ENCODE data around the gene AMER3. TPM values are rescaled to one million over a fixed set of nuclear protein-coding genes. Genes with fewer than 3 reads are reported as not detected.

The AMER3 gene
- total RNA-seq, 2 donors from 2014 or later = 0.33 to 0.78 TPM

DNA sequence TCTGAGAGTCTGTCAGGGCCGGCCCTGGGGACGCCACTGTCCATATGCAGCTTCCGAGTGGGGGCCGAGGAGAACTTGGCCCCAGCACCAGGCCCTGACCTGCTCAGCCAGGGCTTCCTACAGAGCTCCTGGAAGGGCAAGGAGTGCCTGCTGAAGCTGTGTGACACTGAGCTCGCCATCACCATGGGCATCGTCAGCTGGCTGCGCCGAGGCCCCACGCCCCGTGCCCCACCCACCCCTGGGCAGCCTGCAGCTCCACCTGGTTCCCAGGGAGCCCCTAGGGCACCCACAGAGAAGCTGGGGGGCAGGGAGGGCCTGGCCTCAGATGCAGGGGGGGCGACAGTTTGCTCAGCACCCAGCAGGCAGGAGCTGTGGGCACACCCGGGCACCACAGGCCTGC is 8.1 kb downstream of the AMER3 start:
- ATAC-seq = no peak
- H3K36me3 ChIP-seq (replicated peaks in 1 of 2; ENCODE audit: insufficient read depth in 1 of 2, low read depth in 2 of 2) = no peaks in the 10 kb centered on the region
- intact Hi-C loops (cut with DNase I) = no loop called here
- H3K4me1 ChIP-seq = peaks cover 16% of the 10 kb centered on the region
- TF ChIP-seq, protein P1, sequence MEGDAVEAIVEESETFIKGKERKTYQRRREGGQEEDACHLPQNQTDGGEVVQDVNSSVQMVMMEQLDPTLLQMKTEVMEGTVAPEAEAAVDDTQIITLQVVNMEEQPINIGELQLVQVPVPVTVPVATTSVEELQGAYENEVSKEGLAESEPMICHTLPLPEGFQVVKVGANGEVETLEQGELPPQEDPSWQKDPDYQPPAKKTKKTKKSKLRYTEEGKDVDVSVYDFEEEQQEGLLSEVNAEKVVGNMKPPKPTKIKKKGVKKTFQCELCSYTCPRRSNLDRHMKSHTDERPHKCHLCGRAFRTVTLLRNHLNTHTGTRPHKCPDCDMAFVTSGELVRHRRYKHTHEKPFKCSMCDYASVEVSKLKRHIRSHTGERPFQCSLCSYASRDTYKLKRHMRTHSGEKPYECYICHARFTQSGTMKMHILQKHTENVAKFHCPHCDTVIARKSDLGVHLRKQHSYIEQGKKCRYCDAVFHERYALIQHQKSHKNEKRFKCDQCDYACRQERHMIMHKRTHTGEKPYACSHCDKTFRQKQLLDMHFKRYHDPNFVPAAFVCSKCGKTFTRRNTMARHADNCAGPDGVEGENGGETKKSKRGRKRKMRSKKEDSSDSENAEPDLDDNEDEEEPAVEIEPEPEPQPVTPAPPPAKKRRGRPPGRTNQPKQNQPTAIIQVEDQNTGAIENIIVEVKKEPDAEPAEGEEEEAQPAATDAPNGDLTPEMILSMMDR (IDR thresholded peaks at IDR 0.05) = no peak
- TF ChIP-seq POLR2A (IDR thresholded peaks at IDR 0.05) = no peak
- H3K4me3 ChIP-seq = no peak overlapping the region
- no peaks in the 10 kb centered on the region for H3K27me3 ChIP-seq
- no peaks in the 10 kb centered on the region for H3K9me3 ChIP-seq
- H3K27ac ChIP-seq = no peak overlapping the region
- DNase-seq = no peak
- 85 to 100% methylated on average over 1 to 10 of the region's 12 CpGs for WGBS, 2 donors

DNA sequence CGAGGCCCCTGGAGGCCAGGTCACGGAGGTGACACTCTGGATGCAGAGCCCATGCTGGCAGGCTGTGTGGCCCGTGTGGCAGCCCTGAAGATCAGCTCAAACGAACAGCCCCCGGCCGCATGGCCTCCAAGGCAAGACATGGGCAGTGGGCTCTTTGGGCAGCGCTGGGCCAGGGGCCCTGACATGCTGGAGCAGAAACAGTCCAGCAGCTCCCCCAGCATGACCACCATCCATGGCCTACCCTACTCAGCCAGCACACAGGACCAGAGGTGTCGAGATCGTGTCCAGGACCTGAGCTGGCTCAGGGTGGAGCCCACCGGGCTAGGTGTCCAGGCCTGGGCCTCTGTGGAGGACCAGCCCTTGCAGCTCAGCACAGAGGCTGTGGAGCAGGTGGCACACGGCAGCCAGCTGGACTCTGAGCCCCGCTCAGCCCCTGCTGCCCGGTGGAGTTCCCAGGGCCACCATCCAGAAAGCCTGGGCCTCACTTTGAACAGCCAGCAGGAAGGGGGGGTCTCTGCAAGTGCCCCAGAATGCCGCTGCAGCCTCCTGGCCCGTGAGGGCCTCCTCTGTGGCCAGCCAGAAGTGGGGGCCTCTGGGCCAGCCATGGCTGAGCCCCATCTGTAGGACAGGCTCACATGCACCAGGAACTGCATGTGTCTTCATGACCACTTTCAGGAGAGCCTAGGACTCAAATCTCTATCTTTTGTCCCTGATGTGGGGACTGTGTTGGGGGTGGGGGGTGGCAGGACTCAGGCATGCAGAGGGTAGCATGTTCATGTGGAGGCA is 8.9 kb downstream of the AMER3 start:
- Histone ChIP-seq H3K9me3 (no peaks in the 10 kb centered on the region), H3K36me3 (replicated peaks in 1 of 2; ENCODE audit: insufficient read depth in 1 of 2, low read depth in 2 of 2) (no peaks in the 10 kb centered on the region), H3K4me1 (peaks cover 16% of the 10 kb centered on the region), H3K4me3 (no peak overlapping the region), H3K27me3 (no peaks in the 10 kb centered on the region), H3K27ac (no peak overlapping the region)
- TF ChIP-seq, protein P1 (IDR thresholded peaks at IDR 0.05) = no peak
- no peak for TF ChIP-seq POLR2A (IDR thresholded peaks at IDR 0.05)
- DNase-seq = no peak
- no peak for ATAC-seq
- 90% methylated on average over 11 of the region's 15 CpGs; no CpG with 5 or more reads in 1 of the 2 donors for WGBS, 2 donors
- intact Hi-C loops (cut with DNase I) = no loop called here

DNA sequence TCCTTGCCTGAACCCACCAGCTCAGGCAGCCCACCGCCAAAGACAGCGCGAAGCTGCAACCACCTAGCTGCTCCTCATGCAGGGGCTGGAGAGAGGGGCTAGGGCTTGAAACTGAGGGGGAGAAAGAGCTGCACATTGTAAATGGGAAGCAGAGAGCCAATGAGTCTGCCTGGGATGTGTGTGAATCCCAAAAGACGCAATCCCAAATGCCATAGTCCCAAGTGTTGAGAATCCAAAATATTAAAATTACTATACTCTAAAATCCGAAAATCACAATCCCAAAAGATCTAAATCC is 9.4 kb downstream of the AMER3 start:
- Histone ChIP-seq H3K27me3 (no peaks in the 10 kb centered on the region), H3K9me3 (no peaks in the 10 kb centered on the region), H3K4me1 (peaks cover 12% of the 10 kb centered on the region), H3K36me3 (replicated peaks in 1 of 2; ENCODE audit: insufficient read depth in 1 of 2, low read depth in 2 of 2) (no peaks in the 10 kb centered on the region), H3K4me3 (no peak overlapping the region), H3K27ac (no peak overlapping the region)
- ATAC-seq = no peak
- DNase-seq = no peak
- 87 to 90% methylated on average over 5 of the region's 5 CpGs for WGBS, 2 donors
- intact Hi-C loops (cut with DNase I) = no loop called here
- TF ChIP-seq POLR2A (IDR thresholded peaks at IDR 0.05) = no peak
- TF ChIP-seq, protein P1 (IDR thresholded peaks at IDR 0.05) = no peak

DNA sequence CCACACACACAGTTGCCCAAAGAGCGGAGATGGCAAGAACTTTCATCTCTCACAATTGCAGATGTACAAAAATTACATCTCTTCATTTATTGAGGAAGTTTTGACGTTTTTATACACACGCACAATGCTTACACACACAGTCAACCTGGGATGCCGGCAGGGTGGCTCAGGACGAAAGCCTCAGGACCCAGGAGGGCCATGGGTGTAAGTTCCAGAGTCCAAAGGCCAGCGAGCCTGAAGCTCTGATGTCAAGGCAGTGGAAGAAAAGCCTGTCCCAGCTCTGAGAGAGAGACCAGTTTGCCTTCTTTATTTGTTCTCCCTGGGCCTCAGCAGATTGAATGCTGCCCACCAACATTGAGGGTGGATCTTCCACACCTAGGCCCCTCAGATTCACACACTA is 10.1 kb downstream of the AMER3 start:
- ATAC-seq = no peak
- H3K9me3 ChIP-seq = no peaks in the 10 kb centered on the region
- 75 to 77% methylated on average over 6 of the region's 6 CpGs for WGBS, 2 donors
- TF ChIP-seq, protein P1 (IDR thresholded peaks at IDR 0.05) = no peak
- TF ChIP-seq POLR2A (IDR thresholded peaks at IDR 0.05) = no peak
- H3K4me3 ChIP-seq = no peak overlapping the region
- intact Hi-C loops (cut with DNase I) = no loop called here
- no peaks in the 10 kb centered on the region for H3K36me3 ChIP-seq (replicated peaks in 1 of 2; ENCODE audit: insufficient read depth in 1 of 2, low read depth in 2 of 2)
- no peak overlapping the region for H3K27ac ChIP-seq
- H3K4me1 ChIP-seq = peaks cover 5% of the 10 kb centered on the region
- no peak for DNase-seq
- H3K27me3 ChIP-seq = no peaks in the 10 kb centered on the region

DNA sequence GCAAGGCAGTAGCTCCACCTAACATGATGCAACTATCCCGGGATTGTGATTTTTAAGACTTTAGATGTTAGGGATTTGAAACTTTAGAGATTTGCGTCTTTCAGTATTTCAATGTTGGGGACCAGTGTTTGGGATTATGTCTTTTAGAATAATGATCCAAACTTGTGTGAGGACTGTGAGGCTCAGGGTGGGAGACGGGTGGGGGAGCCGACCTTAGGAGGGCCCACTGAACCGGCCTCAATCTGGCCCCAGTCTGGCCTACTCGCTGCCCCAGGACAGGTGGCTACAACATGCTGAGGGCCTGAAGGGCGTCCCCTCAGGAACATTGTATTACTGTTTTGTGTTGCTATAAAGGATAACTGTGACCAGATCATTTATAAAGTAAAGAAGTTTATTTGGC is 10.7 kb downstream of the AMER3 start:
- H3K4me1 ChIP-seq = no peaks in the 10 kb centered on the region
- WGBS, 2 donors = 86 to 97% methylated on average over 7 of the region's 7 CpGs
- no peak for TF ChIP-seq POLR2A (IDR thresholded peaks at IDR 0.05)
- TF ChIP-seq, protein P1 (IDR thresholded peaks at IDR 0.05) = no peak
- H3K27ac ChIP-seq = no peak overlapping the region
- no peak for DNase-seq
- H3K9me3 ChIP-seq = no peaks in the 10 kb centered on the region
- no peak overlapping the region for H3K4me3 ChIP-seq
- no peaks in the 10 kb centered on the region for H3K27me3 ChIP-seq
- H3K36me3 ChIP-seq (replicated peaks in 1 of 2; ENCODE audit: insufficient read depth in 1 of 2, low read depth in 2 of 2) = no peaks in the 10 kb centered on the region
- no peak for ATAC-seq
- intact Hi-C loops (cut with DNase I) = no loop called here
